Measurements from ENCODE around the gene MIDN.

The MIDN gene

DNA sequence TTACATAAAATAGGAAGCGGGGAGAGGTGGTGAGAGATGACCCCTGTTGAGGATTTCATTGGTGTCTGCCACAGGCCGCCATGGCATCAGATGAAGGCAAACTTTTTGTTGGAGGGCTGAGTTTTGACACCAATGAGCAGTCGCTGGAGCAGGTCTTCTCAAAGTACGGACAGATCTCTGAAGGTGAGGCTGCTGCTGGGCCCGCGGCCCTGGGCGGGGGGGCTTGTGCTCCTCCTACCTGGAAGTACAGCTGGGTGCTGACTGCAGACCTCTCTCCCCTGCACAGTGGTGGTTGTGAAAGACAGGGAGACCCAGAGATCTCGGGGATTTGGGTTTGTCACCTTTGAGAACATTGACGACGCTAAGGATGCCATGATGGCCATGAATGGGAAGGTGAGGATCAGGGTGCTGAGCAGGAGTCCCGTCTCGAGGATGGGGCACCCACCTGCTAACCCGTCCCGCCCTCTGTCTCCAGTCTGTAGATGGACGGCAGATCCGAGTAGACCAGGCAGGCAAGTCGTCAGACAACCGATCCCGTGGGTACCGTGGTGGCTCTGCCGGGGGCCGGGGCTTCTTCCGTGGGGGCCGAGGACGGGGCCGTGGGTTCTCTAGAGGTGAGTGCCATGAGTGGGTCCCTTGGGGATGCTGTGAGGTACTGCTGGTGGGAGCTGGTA, 22.6 kb downstream of the MIDN start:
- DNase-seq: no peak

DNA sequence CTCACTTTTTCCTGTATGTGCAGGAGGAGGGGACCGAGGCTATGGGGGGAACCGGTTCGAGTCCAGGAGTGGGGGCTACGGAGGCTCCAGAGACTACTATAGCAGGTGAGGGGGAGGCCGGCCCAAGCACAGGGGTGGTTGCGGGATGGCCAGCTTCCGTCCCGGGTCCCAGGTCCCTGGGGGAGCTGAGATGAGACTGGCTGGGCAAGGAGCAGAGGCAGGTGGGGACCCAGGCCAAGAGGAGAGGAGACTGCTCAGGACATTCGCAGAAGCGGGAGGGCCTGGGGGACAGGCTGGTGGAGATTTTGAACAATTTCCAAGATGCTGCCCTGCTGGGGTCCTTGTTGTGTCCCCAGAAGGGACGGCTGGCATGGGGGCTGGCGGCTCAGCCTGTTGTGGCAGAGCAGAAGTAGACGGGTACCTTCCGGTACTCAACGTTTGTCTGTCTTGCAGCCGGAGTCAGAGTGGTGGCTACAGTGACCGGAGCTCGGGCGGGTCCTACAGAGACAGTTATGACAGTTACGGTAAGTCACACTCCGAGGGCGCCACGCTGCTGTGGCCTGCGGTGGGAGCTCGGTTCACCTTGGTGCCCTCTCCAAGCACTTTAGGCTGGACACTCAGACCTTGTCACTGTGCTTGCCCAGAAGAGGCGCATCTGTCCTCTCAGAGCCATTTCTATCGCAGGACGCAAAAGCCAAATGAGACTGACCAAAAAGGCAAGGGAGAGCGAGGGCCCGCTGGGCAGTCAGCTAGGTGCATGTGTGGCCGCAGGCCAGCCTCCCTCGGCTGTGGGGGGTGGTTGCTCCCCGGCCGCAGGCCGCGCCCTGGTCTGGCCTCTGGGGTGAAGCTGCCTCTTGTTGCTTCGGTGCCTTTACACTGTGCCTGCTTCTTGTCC, 23.4 kb downstream of the MIDN start:
- no peak for DNase-seq

DNA sequence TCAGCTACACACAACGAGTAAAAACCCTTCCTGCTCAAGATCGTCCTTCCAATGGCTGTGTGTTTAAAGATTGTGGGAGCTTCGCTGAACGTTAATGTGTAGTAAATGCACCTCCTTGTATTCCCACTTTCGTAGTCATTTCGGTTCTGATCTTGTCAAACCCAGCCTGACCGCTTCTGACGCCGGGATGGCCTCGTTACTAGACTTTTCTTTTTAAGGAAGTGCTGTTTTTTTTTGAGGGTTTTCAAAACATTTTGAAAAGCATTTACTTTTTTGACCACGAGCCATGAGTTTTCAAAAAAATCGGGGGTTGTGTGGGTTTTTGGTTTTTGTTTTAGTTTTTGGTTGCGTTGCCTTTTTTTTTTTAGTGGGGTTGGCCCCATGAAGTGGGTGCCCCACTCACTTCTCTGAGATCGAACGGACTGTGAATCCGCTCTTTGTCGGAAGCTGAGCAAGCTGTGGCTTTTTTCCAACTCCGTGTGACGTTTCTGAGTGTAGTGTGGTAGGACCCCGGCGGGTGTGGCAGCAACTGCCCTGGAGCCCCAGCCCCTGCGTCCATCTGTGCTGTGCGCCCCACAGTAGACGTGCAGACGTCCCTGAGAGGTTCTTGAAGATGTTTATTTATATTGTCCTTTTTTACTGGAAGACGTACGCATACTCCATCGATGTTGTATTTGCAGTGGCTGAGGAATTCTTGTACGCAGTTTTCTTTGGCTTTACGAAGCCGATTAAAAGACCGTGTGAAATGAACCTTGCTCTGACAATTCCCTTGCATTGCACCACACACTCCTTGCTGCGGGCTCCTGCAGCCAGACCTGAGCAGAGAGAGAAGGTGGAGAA, 24.3 kb downstream of the MIDN start:
- DNase-seq: no peak

DNA sequence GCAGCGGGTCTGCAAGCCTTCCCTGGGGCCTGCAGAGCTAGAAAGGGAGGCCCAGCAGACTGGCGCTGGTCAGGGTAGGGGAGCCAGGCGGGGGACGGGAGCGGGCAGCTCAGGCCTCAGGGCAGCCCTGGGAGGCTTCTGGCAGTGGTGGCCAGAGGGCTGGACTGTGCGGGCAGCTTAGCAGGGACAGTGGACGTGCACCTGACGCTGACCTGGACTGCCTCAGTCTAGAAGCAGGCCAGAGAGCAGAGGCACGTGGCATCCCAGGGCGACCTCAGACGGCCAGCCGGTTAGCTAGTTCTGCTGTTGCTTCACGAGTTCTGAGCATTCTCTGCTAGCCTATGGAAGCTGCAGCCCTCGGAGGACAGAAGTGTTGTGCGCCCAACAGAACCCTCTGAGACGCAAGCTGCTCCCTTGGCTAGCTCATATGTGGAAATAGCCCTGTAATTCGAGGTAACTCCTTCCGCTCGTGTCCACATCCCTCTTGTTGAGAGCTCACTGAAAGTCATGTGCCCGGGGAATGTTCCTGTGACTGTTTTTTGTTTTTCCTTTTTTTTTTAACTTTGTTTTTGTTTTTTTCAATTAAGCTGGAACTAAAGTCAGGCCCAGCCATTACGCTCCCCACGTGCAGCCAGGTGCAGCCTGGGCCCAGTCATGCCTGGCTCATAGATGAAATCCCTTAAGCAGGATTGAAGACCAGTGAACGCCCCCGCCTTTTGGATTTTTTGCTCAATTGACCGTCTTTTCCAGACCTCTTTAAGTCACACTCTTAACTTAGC, 25.1 kb downstream of the MIDN start:
- DNase-seq: no peak

DNA sequence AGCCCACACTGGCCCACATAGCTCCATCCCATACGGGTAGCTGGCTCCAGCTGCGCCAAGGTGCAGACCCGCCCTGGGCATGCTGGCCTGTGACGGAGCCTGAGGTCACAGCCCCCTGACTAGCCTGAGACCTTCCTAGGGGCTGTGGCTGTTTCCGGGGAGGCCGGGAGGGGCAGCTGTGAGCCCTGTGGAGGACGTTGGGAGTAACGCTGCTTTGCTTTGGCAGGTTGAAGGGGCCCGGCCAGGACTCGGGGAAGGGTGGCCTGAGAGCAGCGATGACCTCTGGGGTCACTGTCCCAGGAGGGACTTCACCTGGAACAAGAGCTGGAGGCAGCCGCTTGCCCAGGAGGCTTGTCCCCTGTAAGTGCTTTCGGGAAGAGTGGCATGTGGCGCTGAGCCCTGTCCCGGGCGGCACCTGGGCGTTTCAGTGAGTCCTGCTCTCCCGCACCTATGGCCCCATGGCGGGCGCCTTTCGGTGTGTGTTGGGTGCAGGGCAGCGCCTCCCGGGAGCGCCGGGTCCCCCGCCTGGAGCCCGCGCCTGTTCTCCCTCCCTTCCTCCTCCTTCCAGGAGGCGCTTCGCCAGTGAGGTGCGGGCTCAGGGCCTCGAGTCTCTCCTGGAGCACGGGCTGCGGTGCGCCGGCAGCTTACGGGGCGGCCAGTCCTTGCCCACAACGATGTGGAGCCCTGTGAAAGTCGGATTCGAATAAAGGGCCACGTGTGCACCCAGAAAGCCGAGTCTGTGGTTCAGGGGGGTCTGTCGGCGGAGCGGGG, 25.9 kb downstream of the MIDN start:
- no peak for DNase-seq

DNA sequence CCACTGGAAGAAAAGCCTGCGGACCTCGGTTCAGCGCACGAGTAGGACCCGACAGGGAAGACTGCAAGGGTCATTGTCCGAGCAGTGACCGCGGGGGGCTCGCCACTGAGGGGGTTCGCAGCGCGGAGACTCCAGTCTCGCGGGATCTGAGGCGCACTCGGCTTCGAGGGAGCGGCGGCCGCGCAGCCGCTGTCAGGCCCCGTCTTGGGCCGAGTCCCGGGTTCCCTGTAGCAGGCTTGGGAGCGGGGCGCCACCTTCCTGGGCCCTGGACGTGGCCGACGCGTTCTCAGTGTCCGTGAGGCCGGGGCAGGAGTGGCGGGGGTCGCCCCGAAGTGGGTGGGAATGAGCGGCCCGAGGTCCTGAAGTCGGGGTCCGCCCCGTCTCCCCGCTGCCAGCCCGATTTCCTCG, 26.5 kb downstream of the MIDN start:
- no peak for DNase-seq

DNA sequence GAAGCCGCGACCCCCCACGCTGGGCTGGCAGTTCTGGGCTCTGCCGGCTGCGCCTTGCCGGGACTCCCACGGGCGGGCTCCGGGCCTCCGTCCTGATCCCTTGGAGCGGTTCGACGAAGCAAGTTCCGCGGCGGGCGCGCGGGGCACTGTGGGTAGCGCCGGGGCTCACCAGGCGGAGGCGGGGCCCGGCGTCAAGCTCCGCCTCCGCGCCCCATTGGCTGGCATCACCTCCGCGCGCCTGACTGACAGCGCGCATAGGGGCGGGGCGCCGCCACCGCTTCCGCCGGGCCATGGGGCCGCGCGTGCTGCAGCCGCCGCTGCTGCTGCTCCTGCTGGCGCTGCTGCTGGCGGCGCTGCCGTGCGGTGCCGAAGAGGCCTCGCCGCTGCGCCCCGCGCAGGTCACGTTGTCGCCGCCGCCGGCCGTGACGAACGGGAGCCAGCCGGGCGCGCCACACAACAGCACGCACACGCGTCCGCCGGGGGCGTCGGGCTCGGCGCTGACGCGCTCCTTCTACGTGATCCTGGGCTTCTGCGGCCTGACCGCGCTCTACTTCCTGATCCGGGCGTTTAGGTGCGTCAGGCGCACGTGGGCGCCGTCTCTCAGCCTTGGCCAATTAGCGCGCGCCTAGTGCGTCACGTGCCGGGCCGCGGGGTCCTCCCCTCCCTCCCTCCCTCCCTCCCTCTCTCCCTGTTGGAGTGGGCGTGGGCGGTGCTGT, 27.0 kb downstream of the MIDN start, which contains the start of gene FAM174C:
FAM174C (plus strand) TSS at position 271 of the 716 bp plus-strand sequence; CDS start at position 291, 20 bp downstream.
- peak; percentile 95 to 99 (median 96) for DNase-seq

DNA sequence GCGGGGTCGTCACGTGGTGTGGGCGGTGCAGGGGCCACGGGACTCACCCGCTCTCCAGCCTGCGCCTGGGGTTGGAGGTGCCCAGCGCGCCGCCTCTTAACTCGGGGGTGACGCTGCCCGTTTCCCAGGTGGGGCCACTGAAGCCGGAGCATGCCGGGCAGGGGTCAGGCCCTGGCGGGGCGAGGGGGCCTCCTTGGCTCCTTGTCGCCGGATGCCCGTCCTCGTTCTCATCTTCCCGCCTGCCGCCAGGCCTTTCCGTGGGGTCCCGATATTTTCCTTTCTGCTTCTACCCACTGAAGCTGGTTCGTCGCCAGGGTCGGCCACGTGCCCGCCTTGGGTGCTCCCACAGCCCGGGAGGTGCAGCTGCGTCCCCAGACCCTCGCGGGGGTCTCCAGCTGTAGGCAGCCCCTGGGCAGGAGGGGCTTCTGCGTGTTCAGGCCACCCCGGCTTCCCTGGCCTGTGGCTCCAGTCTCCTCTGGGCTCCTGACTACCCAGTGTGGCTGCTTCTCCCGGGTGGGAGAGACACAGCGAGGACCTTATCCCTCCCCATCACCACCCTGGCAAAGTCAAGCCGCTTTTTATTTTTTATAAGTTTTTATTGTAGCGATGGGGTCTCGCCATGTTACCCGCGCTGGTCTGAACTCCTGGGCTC, 27.7 kb downstream of the MIDN start:
- DNase-seq: no peak

DNA sequence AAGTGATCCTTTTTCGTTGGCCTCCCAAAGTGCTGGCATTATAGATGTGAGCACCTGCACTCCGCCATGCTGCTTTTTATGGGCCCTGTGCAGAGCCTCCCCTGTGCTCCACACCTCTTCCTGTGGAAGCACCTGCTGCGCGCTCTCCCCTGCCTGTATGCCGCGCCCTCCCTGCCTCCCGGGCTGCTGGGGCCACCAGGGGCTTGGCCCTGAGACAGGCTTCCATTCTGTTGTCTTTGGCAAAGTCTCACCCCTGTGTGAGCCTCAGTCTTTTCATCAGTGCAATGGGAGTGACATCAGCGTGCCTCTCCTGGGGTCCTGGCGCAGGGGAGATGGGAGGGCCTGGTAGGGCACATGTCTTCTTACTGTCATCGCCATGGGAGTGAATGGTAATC, 28.2 kb downstream of the MIDN start:
- peak in 3 of 6 experiments; percentile 17 to 49 (median 37) for DNase-seq

DNA sequence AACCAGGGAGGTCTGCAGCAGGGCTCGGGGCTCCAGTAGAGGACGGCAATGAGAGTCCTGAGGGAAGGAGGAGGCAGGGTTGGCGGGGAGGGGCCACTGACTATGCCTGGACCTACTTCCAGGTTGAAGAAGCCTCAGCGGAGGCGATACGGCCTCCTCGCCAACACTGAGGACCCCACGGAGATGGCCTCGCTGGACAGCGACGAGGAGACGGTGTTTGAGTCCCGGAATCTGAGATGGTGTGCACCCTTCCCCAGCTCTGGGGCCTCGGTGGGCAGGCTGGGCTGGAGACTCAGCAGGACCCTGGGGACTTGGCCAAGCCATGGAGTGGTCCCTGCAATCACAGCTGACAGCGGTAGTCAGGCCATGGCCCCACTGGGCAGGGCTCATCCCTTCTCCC, 28.7 kb downstream of the MIDN start:
- DNase-seq: no peak

DNA sequence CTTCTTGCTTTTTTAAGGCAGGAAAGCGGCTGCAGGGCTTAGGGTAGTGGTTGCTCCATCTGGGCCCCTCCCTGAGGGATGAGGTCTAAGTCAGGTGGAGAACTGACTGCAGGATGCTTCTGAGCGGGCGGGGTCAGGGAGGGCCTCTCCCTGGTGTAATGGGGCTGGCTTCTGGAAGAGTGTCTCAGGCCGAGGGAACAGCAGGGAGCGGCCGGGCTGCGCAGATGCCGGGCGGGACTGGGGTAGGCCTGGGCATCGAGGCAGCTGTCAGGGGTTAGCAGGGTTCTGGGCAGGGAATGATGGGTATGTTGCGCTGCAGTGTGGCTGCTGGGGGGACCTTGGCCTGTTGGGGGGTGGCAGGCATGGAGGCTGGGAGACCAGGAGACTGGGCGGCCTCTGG, 29.7 kb downstream of the MIDN start:
- DNase-seq: no peak

DNA sequence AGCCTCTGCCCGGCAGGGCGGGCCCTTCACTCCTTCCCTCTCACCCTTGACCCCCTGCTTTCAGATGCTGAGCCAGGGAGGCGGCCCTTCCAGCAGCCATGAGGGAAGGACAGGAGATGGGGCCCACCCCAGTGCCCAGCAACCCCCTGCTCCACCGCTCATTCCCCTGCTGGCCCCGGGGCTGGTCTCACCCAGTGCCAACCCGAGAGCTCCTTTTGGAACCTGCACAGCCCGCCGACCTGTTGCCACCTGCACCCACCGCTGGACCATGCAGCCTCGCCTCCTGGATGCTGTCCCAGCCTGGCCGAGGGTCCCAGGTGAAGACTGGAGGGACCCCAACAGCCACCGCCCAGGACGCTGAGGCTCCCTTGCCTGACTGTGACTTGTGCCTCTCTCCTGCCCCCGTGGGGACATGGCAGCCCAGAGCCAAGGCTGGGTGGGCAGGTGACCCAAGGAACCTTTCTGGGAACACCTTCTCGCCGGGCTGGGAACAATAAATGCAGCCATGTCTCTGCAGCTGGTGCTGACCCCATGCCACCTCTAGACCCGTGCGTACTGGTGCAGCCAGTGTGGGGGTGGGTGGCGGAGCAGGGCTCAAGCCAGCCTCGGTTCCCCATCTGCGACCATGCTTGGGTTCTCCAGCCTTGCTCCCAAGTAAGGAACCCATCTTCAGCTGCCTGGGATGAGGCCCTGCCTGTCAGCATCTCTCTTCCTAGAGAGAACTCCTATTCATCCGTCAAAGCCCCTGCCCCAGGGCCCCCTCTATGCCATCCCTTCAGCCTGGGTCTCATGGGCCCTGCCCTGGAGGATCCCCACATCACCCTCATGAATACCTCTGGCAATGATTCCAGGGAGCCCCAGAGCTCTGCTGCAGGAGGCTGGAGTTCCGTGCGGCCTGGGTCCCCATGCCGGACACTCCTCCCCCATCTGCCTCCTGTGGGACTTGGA, 30.6 kb downstream of the MIDN start:
- no peak for DNase-seq

DNA sequence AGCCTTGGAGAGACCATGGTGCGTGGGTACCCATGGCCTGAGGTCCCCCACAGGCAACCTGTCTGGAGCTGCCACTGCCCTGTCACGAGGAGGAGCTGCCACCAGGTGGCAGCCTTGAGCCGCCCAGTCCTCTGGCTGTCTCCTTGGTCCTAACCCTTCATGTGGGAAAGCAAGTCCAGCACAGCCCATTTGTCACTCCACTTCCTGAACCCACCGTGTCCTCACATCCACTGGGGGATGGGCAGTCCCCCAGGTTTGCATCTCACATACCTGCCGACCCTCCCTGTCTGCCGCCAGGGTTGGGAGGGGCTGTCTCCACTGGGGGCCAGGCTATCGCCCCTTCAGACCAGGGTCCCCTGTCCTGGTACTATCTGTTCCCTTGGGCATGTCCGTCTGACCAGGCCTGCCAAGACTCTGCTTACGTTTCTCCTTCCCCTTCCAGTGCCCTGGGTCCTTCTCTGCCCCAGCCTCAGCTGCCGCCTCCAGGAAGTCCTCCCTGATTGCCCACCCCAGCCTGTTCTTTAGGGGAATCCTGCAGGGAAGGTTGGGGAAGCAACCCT, 31.5 kb downstream of the MIDN start:
- peak; percentile 51 to 78 (median 68) for DNase-seq

DNA sequence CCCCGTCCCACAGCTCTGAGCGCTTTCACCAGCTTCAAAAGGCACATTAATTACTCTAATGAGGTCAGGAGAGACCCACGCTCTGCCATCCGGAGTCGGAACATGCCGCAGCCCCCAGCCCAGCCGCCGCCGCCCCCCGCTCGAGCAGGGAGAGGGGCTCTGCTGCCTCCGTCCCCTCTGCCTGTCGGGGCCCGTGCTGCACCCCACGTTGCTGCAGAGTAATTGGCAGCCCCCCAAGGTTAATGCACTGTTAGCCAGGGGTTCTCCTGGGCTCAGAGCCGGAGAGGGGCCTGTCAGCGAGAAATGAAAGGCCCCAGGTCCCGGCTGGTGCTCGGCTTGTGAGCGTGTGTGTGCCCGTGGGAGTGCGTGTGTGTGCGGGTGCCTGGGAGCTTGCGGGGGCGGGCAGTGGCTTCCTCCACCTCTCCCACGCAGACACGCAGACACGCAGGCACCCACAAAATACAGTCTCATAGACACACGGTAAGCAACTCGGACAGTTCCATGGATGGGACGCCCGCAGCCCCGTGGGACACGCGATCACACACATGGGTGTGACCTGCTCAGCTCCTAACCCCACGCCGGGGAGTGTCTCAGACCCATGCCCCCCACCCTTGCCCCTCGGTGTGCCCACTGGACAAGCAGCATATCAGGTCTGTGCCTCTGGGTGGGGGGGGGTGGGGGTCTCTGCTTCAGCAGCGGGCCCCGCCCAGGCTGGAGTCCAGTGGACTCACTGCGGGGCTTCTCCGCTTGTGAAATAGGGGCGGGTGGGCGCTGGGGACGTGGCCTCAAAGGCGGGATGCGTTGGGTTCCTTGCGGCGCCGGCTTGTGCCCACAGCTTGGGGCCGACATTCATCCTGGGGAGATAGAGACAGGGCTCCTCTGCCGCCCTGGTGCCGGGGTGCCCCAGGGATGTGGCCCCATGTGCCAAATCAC, 32.5 kb downstream of the MIDN start:
- no peak for DNase-seq

DNA sequence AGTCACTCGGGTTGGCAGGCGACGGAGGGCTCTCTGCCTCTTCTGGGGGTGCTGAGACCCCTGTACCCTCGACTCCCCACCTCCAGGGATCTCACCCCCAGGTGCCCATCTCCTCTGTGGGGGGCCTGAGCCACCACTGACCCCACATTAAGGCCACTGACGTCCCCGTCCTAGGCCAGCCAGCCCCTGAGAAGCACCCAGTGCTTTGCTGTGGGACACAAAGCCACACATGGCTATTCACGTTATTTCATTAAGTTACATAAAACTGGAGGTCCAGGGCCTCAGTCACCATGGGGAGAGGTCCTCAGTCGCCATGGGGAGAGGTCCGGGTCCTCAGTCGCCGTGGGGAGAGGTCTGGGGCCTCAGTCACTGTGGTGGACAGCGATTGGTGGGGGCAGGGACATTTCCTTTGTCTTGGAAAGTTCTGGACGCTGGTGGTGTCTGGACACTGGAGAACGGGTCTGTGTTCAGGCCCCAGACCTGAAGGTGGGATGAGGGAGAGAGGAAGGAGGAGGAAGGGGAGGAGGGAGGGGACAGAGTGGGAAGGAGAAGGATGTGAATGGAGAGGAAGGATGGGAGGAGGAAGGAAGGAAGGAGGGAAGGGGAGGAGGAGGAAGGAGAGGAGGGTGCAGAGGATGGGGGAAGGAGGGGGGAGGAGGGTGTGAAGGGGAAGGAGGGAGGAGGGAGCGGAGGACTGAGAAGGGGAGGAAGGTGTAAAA, 33.3 kb downstream of the MIDN start:
- DNase-seq: no peak

DNA sequence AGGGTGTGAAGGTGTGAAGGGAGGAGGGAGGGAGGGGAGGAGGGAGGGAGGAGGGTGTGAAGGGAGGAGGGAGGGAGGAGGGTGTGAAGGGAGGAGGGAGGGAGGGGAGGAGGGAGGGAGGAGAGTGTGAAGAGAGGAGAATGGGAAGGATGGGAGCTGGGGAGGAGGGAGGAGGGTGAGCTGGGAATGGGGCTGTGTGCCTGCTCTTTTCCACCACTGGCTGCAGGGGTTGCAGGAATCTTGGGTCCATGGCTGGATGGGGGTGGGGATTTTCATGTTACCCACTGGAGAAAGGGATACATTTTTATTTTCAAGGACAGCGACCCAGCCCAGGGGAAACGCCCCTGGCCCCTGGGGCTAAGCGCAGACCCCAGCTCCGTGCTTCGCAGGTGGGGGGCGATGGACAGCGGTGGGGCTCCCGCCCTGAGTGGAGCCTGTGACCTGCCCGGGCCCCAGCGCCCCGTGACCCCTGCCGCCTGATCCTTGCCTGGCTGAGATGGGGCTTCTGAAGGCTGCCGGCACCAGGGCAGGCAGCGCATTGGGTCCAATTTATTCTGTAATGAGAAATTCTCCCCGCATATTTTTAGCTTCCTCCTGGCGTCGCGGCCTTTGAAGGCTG, 34.3 kb downstream of the MIDN start:
- no peak for DNase-seq

Measured in stimulated activated naive CD4-positive, alpha-beta T cell (primary cell).